Psoas muscle (tissue), 8 donors: ENCODE results near the gene LDLRAD4. TPM values are rescaled to one million over a fixed set of nuclear protein-coding genes. Genes with fewer than 3 reads are reported as not detected.

Experiments
- ATAC-seq, 4 donors: fragments of 200-7000 bp; cut with Tn5 transposase; one replicate each; pipeline ENCODE4 v1.9.1; 2020; ENCODE audit warnings: moderate library complexity in 3 of 4, mild to moderate bottlenecking in 2 of 4
- DNase-seq, 2 donors: peaks; one replicate each; pipeline ENCODE4 v3.0.0-alpha.2; 2020
- H3K27ac ChIP-seq: fragments of 200-600 bp; one replicate; pipeline ENCODE4 v1.8.0; 2022
- H3K27me3 ChIP-seq, 3 donors: fragments of 200-600 bp in 1 of 3; one replicate each; pipeline versions ENCODE4 v1.6.1 to v1.8.0; 2013 to 2022; ENCODE audit warnings: low read length in 2 of 3, mild to moderate bottlenecking in 2 of 3, moderate library complexity in 1 of 3; ENCODE audit not compliant: insufficient read depth in 3 of 3
- H3K36me3 ChIP-seq, 2 donors: fragments of 200-600 bp in 1 of 2; one replicate each; pipeline versions ENCODE4 v1.6.1 to v1.8.0; 2013 to 2022; ENCODE audit warnings: low read depth in 1 of 2, mild to moderate bottlenecking in 1 of 2, moderate library complexity in 1 of 2; ENCODE audit not compliant: insufficient read depth in 1 of 2
- H3K4me1 ChIP-seq: fragments of 200-600 bp; one replicate; pipeline ENCODE4 v1.8.0; 2022
- H3K4me3 ChIP-seq: fragments of 200-600 bp; one replicate; pipeline ENCODE4 v1.8.0; 2022; ENCODE audit warnings: mild to moderate bottlenecking
- H3K9me3 ChIP-seq: fragments of 200-600 bp; one replicate; pipeline ENCODE4 v1.8.0; 2022
- WGBS, 3 donors: extraction: QIAGEN DNeasy Blood & Tissue Kit; methylation state at CpG; one replicate each; pipeline versions ENCODE4 v1.1.6 to v1.1.7; 2013; 5-methylcytosine and 5-hydroxymethylcytosine counted together
- intact Hi-C, 2 donors: fragments of 100-400 bp; cut with DNase I; formaldehyde crosslinking; loops; one replicate each; pipeline versions ENCODE4 v1.11.0 to v1.14.2; 2022
- polyA plus RNA-seq, 3 donors: library from polyadenylated mRNA; stranded (reverse); fragments of 200-250 nt; gene quantifications; one replicate each; pipeline ENCODE4 v1.2.3, GENCODE V29; 2013
- total RNA-seq, 4 donors: library from RNA; stranded (reverse); fragmentation: NEBNext Ultra II Directional in 2 of 4; extraction: Animal tissue kit (Norgen Biotek cat#: 25700) in 2 of 4; gene quantifications; one replicate each; pipeline versions ENCODE4 v1.2.1 to v1.2.4, GENCODE V29; 2021 to 2023
- TF ChIP-seq, protein P1 (sequence below): fragments of 200-600 bp; IDR thresholded peaks from one replicate; pipeline ENCODE4 v1.8.0; 2022; ENCODE audit warnings: antibody characterized with exemption
- donor health status: healthy with polysubstance abuse.
- donor health status: DM: no; HTN: no; CAD: no; lungs with moderate emphysema.
- donor health status: Bipolar disorder and iron deficiency.
- donor health status: healthy.
- donor health status: DM: yes; HTN: yes; CAD: no.
- donor health status: DM: no; HTN: no; CAD: no.
- donor health status: DM: no; HTN: no; CAD: no.
- donor health status: DM: yes; HTN: yes; CAD: no.

Gene LDLRAD4
- total and polyA plus RNA-seq, 7 donors: 1.8 to 13.9 (median 3.8) TPM

DNA sequence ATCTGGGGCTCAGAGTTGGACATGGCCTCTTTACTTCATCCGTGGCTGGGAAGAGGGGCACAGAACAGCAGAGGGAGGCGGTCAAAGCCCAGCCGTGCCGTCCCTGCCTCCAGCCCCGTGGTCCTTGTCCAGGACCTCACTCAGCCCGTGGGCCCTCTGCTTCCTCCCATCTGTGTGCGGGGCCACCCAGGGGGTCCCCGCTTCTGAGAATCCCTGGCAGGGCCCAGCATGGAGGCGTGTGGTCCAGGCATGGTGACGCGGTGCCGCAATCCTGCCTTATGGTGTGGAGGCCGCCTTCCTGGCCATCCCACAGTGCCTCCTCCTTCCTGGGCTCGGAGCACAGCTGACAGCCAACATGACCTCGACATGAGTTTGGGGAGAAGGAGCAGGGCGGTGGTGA, 275.2 kb downstream of the LDLRAD4 start:
- DNase-seq (no peak), ATAC-seq (no peak)
- Histone ChIP-seq H3K4me3 (no peak overlapping the region), H3K36me3 (no peaks in the 10 kb centered on the region), H3K9me3 (no peaks in the 10 kb centered on the region), H3K27ac (no peak overlapping the region), H3K27me3 (no peaks in the 10 kb centered on the region), H3K4me1 (no peaks in the 10 kb centered on the region)
- TF ChIP-seq, protein P1, sequence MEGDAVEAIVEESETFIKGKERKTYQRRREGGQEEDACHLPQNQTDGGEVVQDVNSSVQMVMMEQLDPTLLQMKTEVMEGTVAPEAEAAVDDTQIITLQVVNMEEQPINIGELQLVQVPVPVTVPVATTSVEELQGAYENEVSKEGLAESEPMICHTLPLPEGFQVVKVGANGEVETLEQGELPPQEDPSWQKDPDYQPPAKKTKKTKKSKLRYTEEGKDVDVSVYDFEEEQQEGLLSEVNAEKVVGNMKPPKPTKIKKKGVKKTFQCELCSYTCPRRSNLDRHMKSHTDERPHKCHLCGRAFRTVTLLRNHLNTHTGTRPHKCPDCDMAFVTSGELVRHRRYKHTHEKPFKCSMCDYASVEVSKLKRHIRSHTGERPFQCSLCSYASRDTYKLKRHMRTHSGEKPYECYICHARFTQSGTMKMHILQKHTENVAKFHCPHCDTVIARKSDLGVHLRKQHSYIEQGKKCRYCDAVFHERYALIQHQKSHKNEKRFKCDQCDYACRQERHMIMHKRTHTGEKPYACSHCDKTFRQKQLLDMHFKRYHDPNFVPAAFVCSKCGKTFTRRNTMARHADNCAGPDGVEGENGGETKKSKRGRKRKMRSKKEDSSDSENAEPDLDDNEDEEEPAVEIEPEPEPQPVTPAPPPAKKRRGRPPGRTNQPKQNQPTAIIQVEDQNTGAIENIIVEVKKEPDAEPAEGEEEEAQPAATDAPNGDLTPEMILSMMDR: no peak
- 87 to 92% (median 92%) methylated on average over 16 of the region's 16 CpGs for WGBS, 3 donors
- intact Hi-C loops: no loop called here

- peak in 1 of 4 donors; percentile 51 for ATAC-seq
Measured at GRCh38 chr18:13494871-13495445, 276.4 kb downstream of the LDLRAD4 start.

GRCh38 chr18:13495961-13496360, 277.4 kb downstream of the LDLRAD4 start:
- TF ChIP-seq, protein P1: no peak
- no peak for DNase-seq
- H3K27ac ChIP-seq: peak overlapping the region; percentile 8
- H3K9me3 ChIP-seq: no peaks in the 10 kb centered on the region
- H3K36me3 ChIP-seq: no peaks in the 10 kb centered on the region
- H3K4me1 ChIP-seq: peaks cover 12% of the 10 kb centered on the region
- no peaks in the 10 kb centered on the region for H3K27me3 ChIP-seq
- no peak overlapping the region for H3K4me3 ChIP-seq
- intact Hi-C loops: loop anchor here in 1 of 2 donors (5.0 kb wide), 1 partner anchor 44 kb away; no protein-coding TSS in a partner anchor
- ATAC-seq: no peak
- WGBS, 3 donors: 61 to 72% (median 65%) methylated on average over 8 of the region's 8 CpGs

More at GRCh38 chr18:13494871-13495445, 276.4 kb downstream of the LDLRAD4 start:
- Histone ChIP-seq H3K4me1 (peaks cover 3% of the 10 kb centered on the region), H3K27ac (no peak overlapping the region), H3K4me3 (no peak overlapping the region), H3K36me3 (no peaks in the 10 kb centered on the region), H3K9me3 (no peaks in the 10 kb centered on the region), H3K27me3 (no peaks in the 10 kb centered on the region)
- no peak for DNase-seq
- intact Hi-C loops: loop anchor here in 1 of 2 donors (5.0 kb wide), 1 partner anchor 43 kb away; no protein-coding TSS in a partner anchor
- WGBS, 3 donors: 90 to 93% (median 90%) methylated on average over 14 of the region's 14 CpGs
- TF ChIP-seq, protein P1: no peak

DNA sequence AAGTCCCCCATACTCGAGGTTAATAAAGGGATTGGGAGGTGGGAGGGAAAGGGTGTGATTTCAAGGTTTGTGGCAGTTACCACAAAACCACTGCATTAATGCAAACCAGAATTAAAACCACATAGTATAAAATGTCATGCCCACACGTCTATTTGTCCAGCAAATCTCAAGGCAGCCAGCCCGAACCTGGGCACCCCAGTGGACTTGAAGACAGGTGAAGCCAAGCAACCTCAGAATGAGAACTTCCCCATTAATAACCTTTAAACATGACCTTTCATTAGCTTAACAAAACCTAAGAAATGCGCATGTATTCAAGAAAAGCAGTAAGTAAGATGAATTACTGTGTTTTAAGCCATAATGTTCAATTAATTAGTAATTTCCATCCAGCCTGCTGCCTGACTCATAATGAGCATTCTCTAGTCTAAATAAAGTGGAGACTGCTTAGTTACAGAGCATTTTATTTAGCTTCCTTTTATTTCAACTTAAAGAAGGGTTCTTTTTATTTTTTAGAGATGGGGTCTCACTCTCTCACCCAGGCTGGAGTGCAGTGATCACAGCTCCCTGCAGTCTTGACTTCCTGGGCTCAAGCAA, 278.2 kb downstream of the LDLRAD4 start:
- no peak for DNase-seq
- Histone ChIP-seq H3K4me1 (peaks cover 20% of the 10 kb centered on the region), H3K27ac (no peak overlapping the region), H3K4me3 (no peak overlapping the region), H3K27me3 (no peaks in the 10 kb centered on the region), H3K36me3 (no peaks in the 10 kb centered on the region), H3K9me3 (no peaks in the 10 kb centered on the region)
- no peak for ATAC-seq
- 69 to 87% (median 73%) methylated on average over 4 of the region's 4 CpGs for WGBS, 3 donors
- intact Hi-C loops: loop anchor here in 1 of 2 donors (5.0 kb wide), 1 partner anchor 44 kb away; no protein-coding TSS in a partner anchor
- TF ChIP-seq, protein P1: no peak
